ENCODE results near the gene ARHGAP8. TPM values are rescaled to one million over a fixed set of nuclear protein-coding genes. Genes with fewer than 3 reads are reported as not detected.
A peak's percentile ranks its signal among the peaks of the same experiment; 100 is the strongest.

Gene ARHGAP8
- total and polyA plus RNA-seq, 4 experiments from 2014 or later = 0.67 TPM; not detected in 3

- intact Hi-C loops (cut with micrococcal nuclease) = no loop called here
- CTCF ChIA-PET (ENCODE audit: partially characterized antibody) = no interaction called here
Measured at GRCh38 chr22:44783581-44783980, 31.2 kb downstream of the ARHGAP8 start.

GRCh38 chr22:44786136-44786535 is 33.8 kb downstream of the ARHGAP8 start:
- Histone ChIP-seq H3K27me3 (ENCODE audit: insufficient read depth, low read length) (no peaks in the 10 kb centered on the region), H3K4me1 (ENCODE audit: insufficient read depth, low read length) (no peaks in the 10 kb centered on the region), H3K36me3 (ENCODE audit: insufficient read depth, low read length) (no peaks in the 10 kb centered on the region), H3K9me3 (ENCODE audit: control insufficient read depth in 1 of 2, low read length in 2 of 2) (no peaks in the 10 kb centered on the region), H3K4me3 (ENCODE audit: low read length in 2 of 2) (no peak overlapping the region), H3K27ac (ENCODE audit: low read depth, low read length) (no peak overlapping the region)
- intact Hi-C loops (cut with micrococcal nuclease) = no loop called here
- H3K27ac Mint-ChIP-seq = no peak overlapping the region
- no peaks in the 10 kb centered on the region for H3K36me3 Mint-ChIP-seq
- H3K27me3 Mint-ChIP-seq = peaks cover 7 to 8% of the 10 kb centered on the region in 2 donors
- H3K4me1 Mint-ChIP-seq = no peaks in the 10 kb centered on the region
- DNase-seq = no peak
- no peaks in the 10 kb centered on the region for H3K9me3 Mint-ChIP-seq
- POLR2A ChIA-PET (ENCODE audit: partially characterized antibody) = no interaction called here
- H3K4me3 Mint-ChIP-seq = no peak overlapping the region
- CTCF ChIA-PET (ENCODE audit: partially characterized antibody) = no interaction called here

More at GRCh38 chr22:44783581-44783980, 31.2 kb downstream of the ARHGAP8 start:
- Mint-ChIP-seq H3K27ac (peak overlapping the region in 2 of 7 donors; percentile 65 to 78), H3K4me3 (no peak overlapping the region), H3K9me3 (no peaks in the 10 kb centered on the region), H3K4me1 (no peaks in the 10 kb centered on the region), H3K36me3 (no peaks in the 10 kb centered on the region), H3K27me3 (peaks cover 9 to 11% of the 10 kb centered on the region in 2 donors)
- no peak for DNase-seq
- no peak overlapping the region for H3K4me3 ChIP-seq (ENCODE audit: low read length in 2 of 2)
- H3K36me3 ChIP-seq (ENCODE audit: insufficient read depth, low read length) = no peaks in the 10 kb centered on the region
- H3K9me3 ChIP-seq (ENCODE audit: control insufficient read depth in 1 of 2, low read length in 2 of 2) = no peaks in the 10 kb centered on the region
- POLR2A ChIA-PET (ENCODE audit: partially characterized antibody) = no interaction called here
- no peaks in the 10 kb centered on the region for H3K27me3 ChIP-seq (ENCODE audit: insufficient read depth, low read length)
- H3K27ac ChIP-seq (ENCODE audit: low read depth, low read length) = no peak overlapping the region
- no peaks in the 10 kb centered on the region for H3K4me1 ChIP-seq (ENCODE audit: insufficient read depth, low read length)

- Histone ChIP-seq H3K27me3 (ENCODE audit: insufficient read depth, low read length) (no peaks in the 10 kb centered on the region), H3K9me3 (ENCODE audit: control insufficient read depth in 1 of 2, low read length in 2 of 2) (no peaks in the 10 kb centered on the region), H3K36me3 (ENCODE audit: insufficient read depth, low read length) (no peaks in the 10 kb centered on the region), H3K27ac (ENCODE audit: low read depth, low read length) (no peak overlapping the region), H3K4me1 (ENCODE audit: insufficient read depth, low read length) (no peaks in the 10 kb centered on the region), H3K4me3 (ENCODE audit: low read length in 2 of 2) (no peak overlapping the region)
- H3K9me3 Mint-ChIP-seq = no peaks in the 10 kb centered on the region
- intact Hi-C loops (cut with micrococcal nuclease) = no loop called here
- no peak overlapping the region for H3K27ac Mint-ChIP-seq
- H3K27me3 Mint-ChIP-seq = peaks cover 7 to 8% of the 10 kb centered on the region in 2 donors
- no peaks in the 10 kb centered on the region for H3K36me3 Mint-ChIP-seq
- no peaks in the 10 kb centered on the region for H3K4me1 Mint-ChIP-seq
- ChIA-PET POLR2A (ENCODE audit: partially characterized antibody) (no interaction called here), CTCF (ENCODE audit: partially characterized antibody) (no interaction called here)
- no peak for DNase-seq
- no peak overlapping the region for H3K4me3 Mint-ChIP-seq
Measured at GRCh38 chr22:44786610-44787009, 34.2 kb downstream of the ARHGAP8 start.

- DNase-seq = no peak
- CTCF ChIA-PET (ENCODE audit: partially characterized antibody) = no interaction called here
- intact Hi-C loops (cut with micrococcal nuclease) = no loop called here
- POLR2A ChIA-PET (ENCODE audit: partially characterized antibody) = no interaction called here
- Mint-ChIP-seq H3K9me3 (no peaks in the 10 kb centered on the region), H3K4me3 (no peak overlapping the region), H3K27ac (no peak overlapping the region), H3K4me1 (no peaks in the 10 kb centered on the region), H3K27me3 (peaks cover 5 to 8% of the 10 kb centered on the region in 2 donors), H3K36me3 (no peaks in the 10 kb centered on the region)
- no peaks in the 10 kb centered on the region for H3K9me3 ChIP-seq (ENCODE audit: control insufficient read depth in 1 of 2, low read length in 2 of 2)
- no peaks in the 10 kb centered on the region for H3K36me3 ChIP-seq (ENCODE audit: insufficient read depth, low read length)
- H3K4me1 ChIP-seq (ENCODE audit: insufficient read depth, low read length) = no peaks in the 10 kb centered on the region
- H3K4me3 ChIP-seq (ENCODE audit: low read length in 2 of 2) = no peak overlapping the region
- no peaks in the 10 kb centered on the region for H3K27me3 ChIP-seq (ENCODE audit: insufficient read depth, low read length)
- no peak overlapping the region for H3K27ac ChIP-seq (ENCODE audit: low read depth, low read length)
Measured at GRCh38 chr22:44787832-44788231, 35.5 kb downstream of the ARHGAP8 start.

GRCh38 chr22:44793106-44793505 is 40.7 kb downstream of the ARHGAP8 start:
- Histone ChIP-seq H3K27ac (ENCODE audit: low read depth, low read length) (no peak overlapping the region), H3K9me3 (ENCODE audit: control insufficient read depth in 1 of 2, low read length in 2 of 2) (no peaks in the 10 kb centered on the region), H3K36me3 (ENCODE audit: insufficient read depth, low read length) (no peaks in the 10 kb centered on the region), H3K4me1 (ENCODE audit: insufficient read depth, low read length) (no peaks in the 10 kb centered on the region), H3K27me3 (ENCODE audit: insufficient read depth, low read length) (no peaks in the 10 kb centered on the region), H3K4me3 (ENCODE audit: low read length in 2 of 2) (no peak overlapping the region)
- Mint-ChIP-seq H3K27ac (no peak overlapping the region), H3K27me3 (no peaks in the 10 kb centered on the region), H3K4me3 (no peak overlapping the region), H3K4me1 (no peaks in the 10 kb centered on the region), H3K9me3 (no peaks in the 10 kb centered on the region), H3K36me3 (no peaks in the 10 kb centered on the region)
- ChIA-PET CTCF (ENCODE audit: partially characterized antibody) (no interaction called here), POLR2A (ENCODE audit: partially characterized antibody) (no interaction called here)
- intact Hi-C loops (cut with micrococcal nuclease) = no loop called here
- no peak for DNase-seq

DNA sequence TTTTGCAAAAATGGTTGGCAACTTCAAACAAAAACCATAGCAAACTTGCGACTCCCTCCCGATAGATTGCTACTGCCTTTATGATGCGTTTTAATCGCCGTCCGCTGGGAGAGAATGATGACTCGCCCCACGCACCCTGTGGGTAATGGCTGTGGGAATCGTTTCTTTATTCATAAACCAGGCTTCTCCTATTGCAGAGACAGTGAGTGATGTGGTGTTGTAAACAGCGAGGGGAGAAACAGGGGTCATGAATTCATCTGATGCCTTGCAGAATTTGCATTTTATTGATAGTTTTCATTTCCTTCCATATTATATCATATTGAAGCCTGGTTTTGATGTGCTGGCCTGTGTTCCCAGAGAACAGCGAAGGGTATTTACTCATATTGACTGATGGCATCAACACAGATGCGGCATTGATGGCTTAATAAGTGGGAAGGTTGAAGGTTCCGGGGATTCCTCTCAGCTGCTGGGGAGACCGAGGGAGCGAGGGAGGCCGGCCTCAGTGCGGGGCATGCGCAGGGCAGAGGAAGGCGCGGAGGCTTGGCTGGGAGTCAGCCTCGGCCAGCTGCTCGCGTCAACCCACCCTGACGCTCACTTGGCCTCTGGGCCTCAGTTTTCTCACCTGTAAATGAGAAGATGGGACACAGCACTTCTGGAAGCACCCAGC is 41.3 kb downstream of the ARHGAP8 start:
- no peaks in the 10 kb centered on the region for H3K9me3 ChIP-seq (ENCODE audit: control insufficient read depth in 1 of 2, low read length in 2 of 2)
- H3K4me1 ChIP-seq (ENCODE audit: insufficient read depth, low read length) = no peaks in the 10 kb centered on the region
- no peak overlapping the region for H3K4me3 Mint-ChIP-seq
- no peaks in the 10 kb centered on the region for H3K36me3 ChIP-seq (ENCODE audit: insufficient read depth, low read length)
- H3K4me1 Mint-ChIP-seq = no peaks in the 10 kb centered on the region
- no peaks in the 10 kb centered on the region for H3K9me3 Mint-ChIP-seq
- no peak for DNase-seq
- H3K27me3 Mint-ChIP-seq = no peaks in the 10 kb centered on the region
- H3K27ac ChIP-seq (ENCODE audit: low read depth, low read length) = no peak overlapping the region
- H3K27me3 ChIP-seq (ENCODE audit: insufficient read depth, low read length) = no peaks in the 10 kb centered on the region
- no peak overlapping the region for H3K4me3 ChIP-seq (ENCODE audit: low read length in 2 of 2)
- H3K36me3 Mint-ChIP-seq = no peaks in the 10 kb centered on the region
- POLR2A ChIA-PET (ENCODE audit: partially characterized antibody) = no interaction called here
- intact Hi-C loops (cut with micrococcal nuclease) = no loop called here
- H3K27ac Mint-ChIP-seq = no peak overlapping the region
- CTCF ChIA-PET (ENCODE audit: partially characterized antibody) = interaction anchor here (1.1 kb wide), 1 partner anchor 13 kb away, joined by 3 read pairs; no protein-coding TSS in a partner anchor

GRCh38 chr22:44795701-44796630 is 43.6 kb downstream of the ARHGAP8 start:
- CTCF ChIA-PET (ENCODE audit: partially characterized antibody) = no interaction called here
- no peak overlapping the region for H3K4me3 ChIP-seq (ENCODE audit: low read length in 2 of 2)
- intact Hi-C loops (cut with micrococcal nuclease) = no loop called here
- H3K4me1 ChIP-seq (ENCODE audit: insufficient read depth, low read length) = no peaks in the 10 kb centered on the region
- no peaks in the 10 kb centered on the region for H3K36me3 ChIP-seq (ENCODE audit: insufficient read depth, low read length)
- H3K27ac ChIP-seq (ENCODE audit: low read depth, low read length) = no peak overlapping the region
- no peaks in the 10 kb centered on the region for H3K9me3 ChIP-seq (ENCODE audit: control insufficient read depth in 1 of 2, low read length in 2 of 2)
- Mint-ChIP-seq H3K27ac (no peak overlapping the region), H3K36me3 (no peaks in the 10 kb centered on the region), H3K27me3 (no peaks in the 10 kb centered on the region), H3K9me3 (no peaks in the 10 kb centered on the region), H3K4me3 (no peak overlapping the region), H3K4me1 (no peaks in the 10 kb centered on the region)
- POLR2A ChIA-PET (ENCODE audit: partially characterized antibody) = no interaction called here
- no peak for DNase-seq
- no peaks in the 10 kb centered on the region for H3K27me3 ChIP-seq (ENCODE audit: insufficient read depth, low read length)
